Retina (tissue), 1 donor: ENCODE results near the gene HLCS.

Experiments
- DNase-seq: peaks from one replicate; pipeline ENCODE4 v3.0.0-alpha.2; 2016

HLCS gene

DNA sequence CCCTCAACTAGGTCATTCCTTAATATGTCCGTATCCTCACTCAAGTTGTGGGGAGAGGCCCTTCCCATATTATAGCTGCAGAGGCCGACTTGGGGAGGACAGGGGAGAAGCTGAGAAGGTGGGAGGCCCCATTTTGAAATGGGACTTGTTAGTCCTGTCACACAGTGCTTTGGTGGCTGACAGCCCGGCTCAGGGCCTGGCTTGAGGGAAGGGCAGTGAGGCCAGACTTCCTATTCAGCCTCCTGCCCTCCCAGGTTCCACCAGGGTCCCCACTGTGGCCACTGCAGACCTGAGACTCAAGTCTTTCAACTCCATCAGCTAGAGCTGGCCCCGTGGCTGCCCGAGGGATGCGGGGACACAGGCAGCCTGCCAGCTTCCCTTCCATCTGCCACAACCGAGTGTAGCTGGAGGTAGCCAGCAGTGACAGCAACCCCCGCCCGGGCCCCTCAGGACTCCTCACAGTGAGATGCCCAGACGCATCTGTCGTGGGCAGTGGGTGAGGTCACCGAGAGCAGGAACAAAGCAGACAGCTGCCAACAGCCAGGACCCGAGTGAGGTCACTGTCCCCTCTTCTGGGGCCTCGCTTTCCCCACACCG lies 230.6 kb downstream of the HLCS start:
- peak; percentile 52 for DNase-seq

DNA sequence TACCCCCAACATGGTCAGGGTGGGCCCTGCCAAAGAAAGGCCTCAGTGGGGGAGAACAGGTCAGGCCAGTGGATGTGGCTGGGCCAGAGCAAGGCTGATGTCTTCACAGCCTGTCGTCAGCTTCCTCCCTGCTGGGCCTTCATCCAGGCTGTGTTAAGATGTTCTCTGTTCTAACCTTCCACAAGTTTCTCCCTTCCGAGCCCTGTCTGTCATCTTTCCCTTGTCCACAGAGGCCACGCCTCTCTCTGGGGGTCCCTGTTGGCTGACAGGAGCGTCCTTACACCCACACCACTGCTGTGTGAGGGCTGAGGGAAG lies 231.3 kb downstream of the HLCS start:
- no peak for DNase-seq

DNA sequence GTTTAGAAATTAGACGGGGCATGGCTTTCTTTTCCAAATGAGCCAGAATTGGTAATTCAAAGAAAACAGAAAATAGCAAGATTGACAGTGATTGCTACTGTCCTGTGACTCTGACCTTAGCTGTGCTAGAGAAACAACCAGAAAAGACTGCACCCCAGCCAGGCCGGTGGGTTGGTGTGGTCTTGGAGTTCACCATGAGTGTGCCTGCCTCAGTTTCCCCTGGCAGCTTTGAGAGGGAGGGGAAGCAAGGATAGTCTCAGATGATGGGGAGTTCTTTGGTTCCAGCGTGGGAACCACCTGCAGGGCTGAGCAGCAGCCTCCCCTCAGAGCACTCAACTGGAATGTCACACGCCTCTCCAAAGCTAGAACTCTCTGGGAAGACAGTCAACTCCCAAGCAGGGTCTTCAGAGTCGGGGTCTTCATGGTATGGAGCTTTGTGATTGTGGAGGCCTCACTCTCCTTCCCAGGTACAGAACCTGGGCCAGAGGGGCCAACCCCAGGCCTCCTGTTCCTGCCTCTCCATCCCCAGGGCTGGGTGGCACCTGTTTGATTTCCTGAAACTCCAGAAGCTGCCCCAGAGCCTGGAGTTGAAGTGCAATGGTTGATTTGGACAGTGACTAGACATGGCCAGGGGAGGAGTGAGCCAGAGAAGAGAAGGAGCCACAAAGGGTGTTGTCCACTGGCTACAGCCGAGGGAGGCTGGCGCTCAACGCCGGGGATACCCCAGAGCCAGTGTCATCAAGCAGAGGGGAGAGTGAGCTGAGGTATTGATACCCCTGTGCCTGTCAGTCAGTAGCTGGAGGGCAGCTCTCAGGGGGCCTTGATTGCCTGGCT lies 231.9 kb downstream of the HLCS start:
- no peak for DNase-seq

DNA sequence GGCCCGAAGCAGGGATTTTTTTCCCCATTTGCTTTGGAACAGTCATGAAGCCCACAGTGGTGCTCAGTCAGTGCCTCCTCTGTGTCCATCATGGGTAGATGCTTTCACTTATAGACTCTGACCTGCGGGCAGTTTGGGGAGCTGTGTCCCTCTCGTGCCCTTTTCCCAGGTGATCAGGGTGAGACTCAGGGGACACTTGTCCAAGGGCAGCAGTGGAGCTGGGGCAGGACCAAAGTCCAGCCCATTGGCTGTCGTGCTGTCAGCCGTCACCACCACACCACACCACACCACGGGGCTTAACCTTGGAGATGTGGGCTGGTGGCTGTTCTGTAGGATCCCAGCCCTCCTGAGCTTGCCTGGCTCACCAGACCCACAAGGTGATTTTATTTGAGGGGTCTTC lies 232.6 kb downstream of the HLCS start:
- DNase-seq: no peak

DNA sequence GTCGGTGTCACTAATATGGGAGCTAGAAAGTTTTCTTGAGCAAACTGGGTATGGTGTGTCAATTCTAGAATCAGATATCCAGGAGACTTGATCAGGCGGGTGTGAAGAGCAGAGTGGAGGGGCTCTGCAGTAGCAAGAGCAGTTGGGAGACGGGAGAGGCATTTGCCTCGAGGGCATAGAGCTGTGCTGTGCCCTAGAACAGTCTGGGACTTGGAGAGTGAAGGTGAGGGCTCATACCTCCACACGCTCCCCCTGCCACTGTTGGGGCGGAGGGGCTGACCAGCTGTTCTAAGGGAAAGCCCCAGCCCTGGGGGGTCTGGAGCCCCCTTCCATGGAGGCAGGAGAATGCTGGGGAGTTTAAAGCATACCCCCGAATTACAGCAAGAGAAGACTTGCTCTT lies 233.7 kb downstream of the HLCS start:
- DNase-seq: no peak

DNA sequence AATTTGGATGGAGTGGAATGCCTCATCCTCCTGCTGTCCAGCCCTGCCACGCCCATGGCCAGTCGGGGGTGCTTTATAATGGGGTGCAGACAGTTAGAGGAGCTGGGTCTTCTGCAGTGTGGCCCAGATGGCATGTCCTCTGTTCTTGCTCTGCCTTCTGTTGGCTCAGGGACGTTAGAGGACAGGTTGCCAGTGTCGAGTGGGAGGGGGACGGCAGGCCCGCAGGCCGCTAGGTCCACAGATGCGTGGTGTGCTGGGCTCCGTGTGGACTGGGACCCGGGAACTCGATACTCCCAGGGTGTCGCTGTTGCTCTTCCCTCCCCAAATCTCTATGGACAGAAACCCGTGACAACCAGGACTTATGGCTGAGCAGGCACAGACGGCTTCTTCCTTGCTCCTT lies 234.3 kb downstream of the HLCS start:
- DNase-seq: no peak

DNA sequence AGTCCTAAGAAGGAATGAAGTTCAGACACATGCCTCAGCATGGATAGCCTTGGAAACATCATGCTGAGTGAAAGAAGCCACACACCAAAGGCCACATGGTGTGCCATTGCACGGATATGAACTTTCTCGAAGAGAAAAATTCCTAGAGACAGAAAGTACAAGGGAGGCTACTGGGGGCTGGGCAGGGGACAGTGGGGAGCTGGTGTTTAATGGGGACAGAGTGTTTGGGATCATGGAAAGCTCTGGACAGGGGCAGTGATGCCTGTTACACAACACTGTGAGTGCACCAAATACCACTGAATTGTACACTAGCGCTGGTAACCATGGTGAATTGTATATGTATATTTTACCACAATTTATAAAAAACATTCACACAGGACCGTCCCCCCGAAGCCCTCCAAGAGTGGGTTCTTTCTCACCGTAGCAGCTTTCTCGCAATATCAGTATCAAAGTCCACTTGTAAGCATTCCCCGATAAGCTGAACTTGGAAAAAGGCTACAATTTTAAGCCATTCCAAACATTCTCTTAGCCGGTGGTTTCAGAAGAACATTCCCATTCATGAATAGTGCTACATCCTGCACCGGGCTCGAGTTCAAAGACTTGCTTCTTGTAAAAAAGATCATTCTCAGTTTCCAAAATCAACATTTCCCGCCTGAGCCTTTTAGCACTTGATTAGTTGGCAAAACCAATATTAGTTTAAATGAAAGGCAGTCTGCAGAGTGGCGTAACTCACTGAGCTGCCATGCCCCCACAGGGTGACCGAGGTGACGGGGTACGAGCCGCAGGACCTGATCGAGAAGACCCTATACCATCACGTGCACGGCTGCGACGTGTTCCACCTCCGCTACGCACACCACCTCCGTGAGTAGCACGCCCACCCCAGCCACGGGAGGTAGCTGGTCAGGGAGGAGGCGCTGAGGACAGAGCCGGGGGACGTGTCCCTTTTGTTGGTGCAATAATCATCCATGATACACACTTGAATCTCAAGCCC lies 235.9 kb downstream of the HLCS start:
- DNase-seq: no peak

DNA sequence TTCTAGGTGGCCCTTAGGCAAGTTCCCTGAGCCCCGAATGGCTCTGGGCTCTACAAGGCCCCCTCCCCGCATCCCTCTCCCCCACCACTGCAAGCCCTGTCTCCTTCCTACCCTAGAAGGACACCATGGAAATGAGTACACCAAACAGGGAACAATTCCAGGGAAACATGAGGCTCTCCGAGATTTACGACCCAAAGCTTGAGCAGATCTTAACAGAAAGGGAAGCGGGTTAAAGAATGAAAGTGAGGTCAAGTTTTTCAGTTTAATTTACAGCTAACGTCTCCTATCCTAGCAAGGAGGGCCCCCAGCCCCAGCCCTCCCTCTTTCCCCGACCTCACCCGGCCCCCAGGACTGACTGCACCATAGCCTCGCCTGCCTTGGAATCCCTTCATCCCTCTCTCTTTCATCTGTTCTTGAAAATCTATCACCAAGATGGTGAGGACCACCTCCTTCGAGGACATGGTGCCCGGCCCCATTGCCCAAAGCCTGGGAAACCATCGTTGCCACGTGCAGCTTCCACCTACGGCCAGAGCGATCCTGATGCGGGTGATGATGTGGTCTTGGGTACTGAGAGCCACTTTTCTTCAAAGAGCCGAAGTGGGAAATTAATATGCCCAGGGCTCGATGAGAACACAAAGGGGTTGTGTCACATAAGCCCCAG lies 237.0 kb downstream of the HLCS start:
- DNase-seq: no peak

DNA sequence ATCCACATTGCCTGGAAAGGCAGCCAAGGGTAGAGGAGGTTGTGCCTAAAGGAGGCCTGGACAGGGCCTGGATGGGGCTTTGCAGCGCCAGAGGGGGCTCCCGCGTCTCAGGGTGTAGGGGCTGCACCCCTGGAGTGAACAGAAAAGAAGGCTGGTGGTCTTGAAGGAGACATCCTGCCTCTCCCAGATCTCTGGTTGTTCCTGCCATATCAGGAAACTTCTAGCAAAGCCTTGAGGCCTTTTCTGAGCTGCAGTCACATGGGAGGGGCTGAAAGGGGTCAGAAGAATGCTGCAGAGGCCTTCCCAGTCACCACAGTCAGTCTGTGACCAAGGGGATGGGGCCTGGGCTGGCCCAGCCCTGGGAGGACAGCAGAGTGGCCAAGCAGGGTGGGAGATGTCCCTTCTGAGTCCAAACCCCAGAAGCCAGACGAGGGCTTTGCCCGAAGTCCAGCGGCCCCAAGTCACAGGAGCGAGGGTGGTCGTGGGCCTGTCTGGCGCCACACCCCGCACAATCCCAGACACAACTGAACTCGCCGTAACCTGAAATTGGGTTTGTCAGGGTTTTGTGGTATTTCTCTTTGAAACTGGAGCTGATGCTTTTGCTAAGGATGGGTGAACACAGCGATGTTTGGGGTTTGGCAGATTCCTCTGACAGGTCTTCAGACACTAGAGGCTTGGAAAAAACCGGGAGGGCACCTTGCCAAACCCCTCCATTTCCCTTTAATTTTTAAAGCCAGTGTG lies 237.9 kb downstream of the HLCS start:
- DNase-seq: no peak

DNA sequence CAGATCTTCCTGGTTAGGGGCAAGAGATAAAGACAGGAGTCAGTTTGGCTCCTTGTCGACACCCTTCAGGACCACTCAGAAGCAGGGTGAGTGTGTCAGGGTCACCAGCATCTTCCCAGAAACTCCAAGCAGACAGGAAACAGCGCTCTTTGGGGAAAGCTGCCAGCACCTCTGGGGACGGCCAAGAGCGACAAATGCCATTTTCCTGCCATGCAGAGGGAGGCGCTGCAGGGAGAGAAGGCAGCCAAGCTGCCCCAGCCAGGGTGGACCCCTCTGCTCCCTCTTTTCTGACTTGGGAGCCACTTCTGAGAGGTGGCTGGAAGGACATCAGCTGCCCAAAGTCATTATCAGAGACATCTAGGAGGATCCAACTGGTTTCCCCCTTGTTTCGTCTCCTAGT lies 238.6 kb downstream of the HLCS start:
- no peak for DNase-seq

DNA sequence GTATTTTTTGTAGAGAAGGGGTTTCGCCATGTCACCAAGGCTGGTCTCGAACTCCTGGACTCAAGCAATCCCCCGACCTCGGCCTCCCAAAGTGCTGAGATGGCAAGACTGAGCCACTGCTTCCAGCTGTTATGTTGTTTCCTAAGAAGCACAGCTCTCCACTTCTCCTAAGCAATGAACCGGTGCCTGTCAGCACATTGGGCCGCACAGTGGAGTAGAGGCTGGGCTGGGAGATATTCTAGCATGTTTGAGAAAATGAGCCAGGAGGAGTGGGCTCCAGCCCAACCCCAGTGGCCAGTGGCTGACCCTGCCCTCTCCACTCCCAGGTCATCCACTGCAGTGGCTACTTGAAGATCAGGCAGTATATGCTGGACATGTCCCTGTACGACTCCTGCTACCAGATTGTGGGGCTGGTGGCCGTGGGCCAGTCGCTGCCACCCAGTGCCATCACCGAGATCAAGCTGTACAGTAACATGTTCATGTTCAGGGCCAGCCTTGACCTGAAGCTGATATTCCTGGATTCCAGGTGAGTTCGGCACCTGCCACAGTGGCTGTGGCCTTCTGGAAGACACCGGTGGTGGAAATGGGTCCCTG lies 240.6 kb downstream of the HLCS start:
- no peak for DNase-seq

DNA sequence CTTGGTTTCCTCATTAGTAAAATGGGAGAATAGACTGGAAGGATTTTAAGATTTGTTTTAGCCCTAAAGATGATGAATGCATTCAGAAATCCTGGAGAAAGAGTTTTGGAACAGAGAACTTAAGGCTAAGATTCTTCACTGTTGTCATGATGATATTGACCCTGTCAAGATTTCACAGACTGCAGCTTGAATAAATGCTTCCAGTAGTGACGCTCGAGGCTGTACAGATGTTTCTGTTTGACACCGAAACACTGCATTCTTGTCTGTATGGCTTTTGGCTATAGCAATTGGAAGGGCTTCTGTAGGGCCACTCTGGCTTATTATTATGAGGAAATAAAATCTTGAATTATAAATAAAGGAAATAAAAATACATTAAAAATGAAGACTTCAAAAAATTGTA lies 241.8 kb downstream of the HLCS start:
- no peak for DNase-seq

DNA sequence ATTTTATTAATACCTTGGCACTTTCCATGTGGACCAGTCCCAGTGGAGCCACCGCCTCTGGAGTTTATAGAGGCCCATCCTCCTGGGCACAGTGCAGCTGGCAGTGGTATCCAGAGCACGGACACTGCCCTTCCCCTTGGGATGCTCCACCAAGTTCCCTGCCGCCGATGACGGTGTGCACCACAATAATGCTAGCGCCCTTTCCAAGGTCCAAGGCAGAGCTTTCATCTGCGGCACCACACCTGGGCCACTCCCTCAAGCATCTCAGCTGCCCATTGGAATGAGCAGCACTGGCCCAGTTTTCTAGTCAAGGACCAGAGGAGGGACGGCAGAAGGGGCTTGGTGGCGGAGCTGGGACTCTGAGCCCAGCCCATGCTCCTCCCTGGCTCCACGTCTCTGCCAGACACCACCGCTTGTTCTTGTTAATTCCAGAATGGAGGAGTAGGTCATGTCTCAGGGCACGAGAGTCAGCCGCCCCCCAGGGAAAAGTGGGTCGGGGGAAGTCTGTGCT lies 243.0 kb downstream of the HLCS start:
- no peak for DNase-seq

DNA sequence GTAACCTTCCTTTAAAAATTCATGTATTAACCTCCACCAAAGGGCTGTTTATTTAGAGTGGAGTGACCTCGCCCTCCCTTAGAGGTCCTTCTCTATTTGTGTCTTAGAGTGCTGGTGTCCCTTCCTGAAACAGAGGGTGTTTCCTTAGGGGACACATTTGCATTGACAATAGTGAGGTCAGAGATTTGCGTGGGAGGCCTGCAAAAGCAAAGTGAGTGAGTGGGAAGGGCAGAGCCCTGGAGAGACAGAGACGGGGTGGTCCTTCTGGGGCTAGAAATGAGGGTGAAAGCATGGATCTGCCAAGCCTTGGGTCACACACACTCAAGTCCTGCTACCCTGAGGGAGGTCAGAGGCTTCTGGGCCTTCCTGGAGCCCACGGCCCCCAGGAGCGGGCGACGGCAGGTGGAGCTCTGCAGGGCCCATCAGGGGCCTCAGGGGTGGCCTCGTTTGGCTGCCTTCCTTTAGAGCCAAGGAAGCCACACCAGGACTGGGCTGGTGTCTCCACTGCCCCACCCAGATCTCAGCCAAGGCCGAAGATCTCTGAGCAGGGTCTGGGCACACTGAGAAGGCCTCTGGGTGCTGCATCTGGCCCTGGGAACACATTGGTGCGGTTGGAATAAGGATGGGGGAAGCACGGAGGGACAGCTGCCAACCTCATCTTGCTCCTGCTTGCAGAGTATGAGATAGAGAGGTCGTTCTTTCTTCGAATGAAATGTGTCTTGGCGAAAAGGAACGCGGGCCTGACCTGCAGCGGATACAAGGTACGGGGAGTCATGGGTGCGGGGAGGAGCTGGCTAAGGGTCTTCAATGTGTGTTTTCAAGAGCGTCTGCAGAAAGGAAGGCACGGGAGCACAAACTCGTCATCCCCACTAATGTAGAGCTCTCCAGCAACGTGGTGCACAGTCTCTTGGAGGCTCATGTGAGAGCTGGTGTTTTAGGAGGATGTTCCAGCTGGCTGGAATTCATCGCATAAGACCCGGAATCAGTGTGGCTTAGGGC lies 243.8 kb downstream of the HLCS start:
- no peak for DNase-seq

DNA sequence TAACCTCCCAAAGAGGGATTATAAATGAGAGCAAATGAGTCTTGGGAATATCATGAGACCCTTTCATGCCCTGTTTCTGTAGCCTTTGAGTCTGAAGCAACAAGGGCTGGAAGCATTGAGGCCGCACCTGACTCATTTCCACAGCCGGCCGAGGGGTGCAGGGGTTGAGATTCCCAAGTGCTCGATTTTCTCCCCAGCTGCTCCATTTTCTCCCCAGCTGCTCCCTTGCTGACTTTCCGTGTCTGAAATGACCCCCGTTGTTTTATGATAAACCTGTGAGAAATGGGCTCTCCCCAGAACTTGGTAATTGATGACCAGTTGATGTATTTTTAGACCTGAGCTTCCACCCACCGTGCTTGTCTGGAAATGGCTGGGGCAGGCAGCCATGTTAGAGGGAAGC lies 244.7 kb downstream of the HLCS start:
- DNase-seq: no peak

DNA sequence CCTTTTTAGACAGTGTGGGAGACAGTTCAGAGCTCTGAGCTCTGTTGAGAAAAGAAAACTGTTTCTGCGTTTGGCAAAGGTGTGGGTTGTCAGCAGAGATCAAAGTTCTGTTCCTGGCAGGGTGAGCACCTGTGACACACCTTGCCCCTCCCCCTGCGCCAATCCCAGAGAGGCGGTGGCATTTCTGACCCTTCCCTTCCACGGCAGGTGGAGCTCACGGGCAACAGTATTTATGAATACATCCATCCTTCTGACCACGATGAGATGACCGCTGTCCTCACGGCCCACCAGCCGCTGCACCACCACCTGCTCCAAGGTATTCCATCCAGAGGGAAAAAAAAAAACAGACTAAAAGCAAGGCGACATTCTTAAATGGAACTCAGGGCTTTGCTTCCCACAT lies 246.9 kb downstream of the HLCS start:
- no peak for DNase-seq

DNA sequence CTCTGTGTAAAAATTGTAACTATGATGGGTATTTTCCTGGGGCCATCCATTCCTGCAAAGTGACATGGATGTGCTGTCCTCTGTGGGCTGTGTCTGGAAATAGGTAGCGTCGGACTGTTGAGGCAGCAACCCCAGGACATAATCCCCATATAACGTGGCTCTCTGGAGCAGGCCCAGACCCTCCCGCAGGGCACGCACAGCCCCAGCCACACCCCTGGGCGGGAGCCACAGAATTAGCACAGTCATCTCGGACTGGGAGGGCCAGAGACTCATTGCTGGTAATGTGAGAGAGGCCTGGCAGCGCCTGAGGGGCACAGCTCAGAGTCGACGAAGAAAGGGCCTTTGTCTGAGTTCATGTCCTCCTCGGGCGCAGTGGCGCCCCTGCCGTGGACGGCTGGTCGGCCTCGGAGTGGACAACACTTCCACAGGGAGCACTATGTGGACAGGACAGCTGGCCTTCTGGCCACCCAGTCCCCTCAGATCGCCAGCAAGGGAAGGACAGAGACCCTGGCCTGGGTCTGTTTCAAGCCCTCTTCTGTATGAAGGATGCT lies 247.4 kb downstream of the HLCS start:
- no peak for DNase-seq

DNA sequence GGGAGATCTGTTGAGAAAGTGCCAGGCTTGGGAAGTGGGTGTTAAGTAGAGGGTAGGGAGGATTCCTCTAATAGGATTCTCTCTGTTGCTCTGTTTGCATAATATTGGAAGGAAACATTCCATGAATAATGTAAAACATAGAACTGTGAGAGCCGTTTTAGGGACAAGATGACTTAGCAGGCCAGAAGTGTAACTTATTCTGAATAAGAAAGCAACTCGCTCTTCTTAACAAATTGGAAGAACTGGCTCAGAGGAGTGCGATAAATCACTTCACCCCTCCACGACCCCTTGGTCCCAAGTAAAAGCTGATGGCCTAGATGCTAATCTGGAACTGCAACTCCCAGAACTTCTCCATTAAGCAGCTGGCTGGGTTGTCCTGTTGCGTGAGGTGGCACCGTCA lies 248.5 kb downstream of the HLCS start:
- no peak for DNase-seq

DNA sequence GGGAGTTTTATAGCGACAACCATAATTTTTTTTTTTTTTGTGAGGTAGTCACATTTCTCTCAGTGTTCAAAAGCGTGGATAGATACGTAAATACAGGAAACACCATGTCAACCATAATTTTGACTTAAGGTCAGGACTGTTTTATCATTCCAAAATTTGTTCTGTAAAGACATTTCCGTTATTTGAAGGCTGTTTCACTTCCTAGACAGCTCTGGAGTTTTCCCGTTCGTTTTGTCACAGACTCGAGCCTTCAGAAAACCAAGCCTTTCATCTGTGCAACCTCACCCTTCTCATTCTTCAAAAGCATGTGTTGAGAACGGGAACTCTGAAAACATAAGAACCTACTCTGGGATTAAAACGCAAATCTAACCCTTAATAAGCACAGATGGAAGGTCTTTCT lies 249.6 kb downstream of the HLCS start:
- no peak for DNase-seq

DNA sequence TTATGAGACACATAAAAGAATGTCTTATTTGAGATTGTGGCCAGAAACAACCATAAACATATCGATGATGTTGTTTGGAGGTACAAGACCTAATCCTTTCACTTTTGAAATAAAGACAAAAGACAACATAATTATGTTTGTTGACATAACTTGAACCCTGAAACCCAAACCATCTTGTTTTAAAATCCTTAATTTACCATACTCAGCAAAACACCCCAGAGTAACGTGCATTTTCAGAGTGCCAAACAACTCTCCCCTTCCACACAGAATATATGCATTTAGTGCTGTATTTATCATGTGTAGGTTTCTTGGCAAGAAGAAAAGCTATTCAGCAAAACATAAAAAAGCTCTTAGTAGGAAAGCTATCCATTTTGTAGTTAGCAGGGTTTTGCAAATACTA lies 250.1 kb downstream of the HLCS start:
- DNase-seq: no peak
